GM12875 (cell line): ENCODE data around the gene ARL2BP.
"Not testable (repeated sequence)": the region's sequence is repeated elsewhere in the genome, so short reads cannot be mapped to it uniquely, and the experiment has no call there.

Experiments
- H3K4me3 ChIP-seq: one replicate; pipeline ENCODE4 v1.5.1; 2011; ENCODE audit warnings: low read depth, low read length, control low read depth
- CTCF ChIP-seq: IDR thresholded peaks from 2 replicates; pipeline ENCODE4 v1.5.1; 2011; ENCODE audit warnings: low read depth, mild to moderate bottlenecking, control low read depth, inconsistent platforms, low read length, moderate library complexity, borderline replicate concordance; ENCODE audit not compliant: insufficient read depth

The ARL2BP gene

DNA sequence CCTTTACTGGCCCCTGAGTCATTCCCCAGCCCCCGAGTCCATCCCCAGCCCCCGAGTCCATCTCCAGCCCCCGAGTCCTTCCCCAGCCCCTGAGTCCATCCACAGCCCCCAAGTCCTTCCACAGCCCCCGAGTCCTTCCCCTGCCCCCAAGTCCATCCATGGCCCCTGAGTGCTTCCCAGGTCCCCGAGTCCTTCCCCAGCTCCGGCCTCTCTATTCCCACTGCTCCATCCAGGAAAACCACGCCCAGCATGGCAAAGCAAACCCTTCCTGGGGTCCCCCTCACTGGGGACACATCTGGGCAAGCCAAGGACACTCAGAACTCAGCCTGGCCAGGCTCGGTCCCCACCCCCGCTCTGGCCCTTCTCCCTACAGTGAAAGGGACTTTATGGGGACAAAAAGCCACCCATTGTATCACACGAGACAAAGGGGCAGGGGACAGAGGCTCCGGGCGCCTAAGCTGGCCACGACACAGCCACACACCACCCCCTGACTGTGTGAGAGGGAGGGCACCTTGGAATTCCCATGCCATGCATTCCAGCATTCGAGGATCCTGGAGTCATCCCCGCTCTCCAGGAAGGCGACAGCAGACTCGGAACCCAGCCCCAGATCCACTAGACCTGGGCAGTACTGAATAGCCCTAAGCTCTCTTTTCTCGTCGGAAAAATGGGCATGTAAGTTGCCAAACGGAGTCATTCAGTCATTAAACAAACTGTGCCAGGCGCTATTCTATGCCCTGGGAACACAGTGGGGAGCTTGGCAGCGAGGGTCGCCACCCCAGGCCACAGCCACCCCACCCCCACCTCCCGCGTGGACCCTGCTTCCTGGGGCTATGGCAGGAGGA, 25.4 kb downstream of the ARL2BP start:
- no peak for TF ChIP-seq CTCF
- H3K4me3 ChIP-seq, result no peak overlapping the region

DNA sequence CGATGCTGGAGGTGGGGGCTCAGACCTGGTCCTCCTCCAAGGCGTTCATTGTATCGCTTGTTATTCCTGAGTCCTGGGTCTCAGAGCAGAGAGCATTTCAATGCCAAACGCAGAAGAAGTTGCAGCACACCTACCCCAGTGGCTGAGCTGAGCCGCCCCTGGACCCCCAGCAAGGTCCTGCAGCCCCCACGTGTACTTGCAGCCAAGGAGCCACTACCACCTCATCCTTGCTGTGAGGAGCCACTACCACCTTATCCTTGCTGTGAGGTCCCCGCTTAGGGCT, 25.9 kb downstream of the ARL2BP start:
- no peak for TF ChIP-seq CTCF
- no peak overlapping the region for H3K4me3 ChIP-seq

GRCh38 chr16:57271867-57272495, 26.9 kb downstream of the ARL2BP start:
- H3K4me3 ChIP-seq, result no peak overlapping the region
- TF ChIP-seq CTCF, result no peak

DNA sequence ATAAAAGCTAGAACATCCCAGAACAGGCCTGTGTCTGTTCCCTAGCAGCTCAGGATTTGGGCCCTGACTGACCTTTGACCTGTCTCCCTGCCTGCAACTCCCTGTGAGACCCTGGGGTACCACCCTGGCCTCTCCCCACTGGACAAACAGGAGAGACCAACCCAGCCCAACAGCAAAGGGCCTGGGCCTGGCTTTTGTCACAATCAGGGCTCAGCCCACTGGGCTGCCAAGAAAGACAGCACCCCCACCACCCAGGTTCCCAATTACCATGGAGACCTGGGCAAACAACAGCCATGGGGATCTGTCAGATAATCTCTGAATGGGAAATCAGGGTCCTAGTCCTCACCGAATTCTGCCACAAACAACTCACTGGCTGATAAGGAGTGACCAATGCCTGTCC, 28.3 kb downstream of the ARL2BP start:
- no peak for TF ChIP-seq CTCF
- no peak overlapping the region for H3K4me3 ChIP-seq

DNA sequence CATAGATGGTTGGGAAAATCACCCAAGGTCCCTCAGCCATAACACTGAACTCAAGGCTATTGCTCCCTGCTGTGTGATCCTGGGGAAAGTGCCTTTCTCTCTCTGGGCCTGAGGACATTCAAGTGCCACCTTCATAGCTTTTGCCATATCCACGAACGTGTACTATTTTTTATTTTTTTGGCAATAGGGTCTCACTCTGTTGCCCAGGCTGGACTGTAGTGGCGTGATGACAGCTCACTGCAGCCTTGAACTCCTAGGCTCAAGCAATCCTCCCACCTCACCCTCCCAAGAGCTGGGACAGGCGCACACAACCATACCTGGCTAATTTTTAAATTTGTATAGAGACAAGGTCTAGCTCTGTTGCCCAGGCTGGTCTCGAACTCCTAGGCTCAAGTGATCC, 28.8 kb downstream of the ARL2BP start:
- TF ChIP-seq CTCF, result no peak
- no peak overlapping the region for H3K4me3 ChIP-seq

DNA sequence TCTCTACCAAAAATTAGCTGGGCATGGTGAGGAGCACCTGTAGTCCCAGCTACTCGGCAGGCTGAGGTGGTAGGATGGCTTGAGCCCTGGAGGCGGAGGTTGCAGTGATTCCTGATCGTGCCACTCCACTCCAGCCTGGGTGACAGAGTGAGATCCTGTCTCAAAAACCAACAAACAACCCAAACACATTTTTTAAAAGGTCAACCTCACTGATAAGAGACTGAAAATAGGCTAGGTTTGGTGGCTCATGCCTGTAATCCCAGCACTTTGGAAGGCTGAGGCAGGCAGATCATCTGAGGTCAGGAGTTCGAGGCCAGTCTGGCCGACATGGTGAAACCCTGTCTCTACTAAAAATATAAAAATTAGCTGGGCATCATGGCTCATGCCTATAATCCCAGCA, 30.9 kb downstream of the ARL2BP start:
- not testable (repeated sequence) for H3K4me3 ChIP-seq

DNA sequence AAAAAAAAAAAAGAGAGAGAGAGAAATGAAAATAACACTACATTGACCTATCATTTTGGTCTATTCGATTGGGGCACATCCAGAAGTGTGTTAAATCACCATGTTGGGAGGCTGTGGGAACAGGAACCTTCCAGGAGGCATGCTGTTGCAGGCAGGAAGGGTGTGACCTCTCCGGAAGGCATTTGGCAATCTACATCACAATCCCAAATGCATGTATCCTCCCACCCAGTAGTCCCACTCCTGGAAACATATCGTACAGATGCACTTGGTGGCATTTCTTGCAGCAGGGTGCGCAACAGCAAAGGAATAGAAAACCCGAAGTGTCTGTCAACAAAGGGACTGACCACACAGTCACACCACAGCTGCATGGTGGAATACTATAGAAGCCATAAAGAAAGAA, 31.5 kb downstream of the ARL2BP start:
- TF ChIP-seq CTCF, result no peak
- H3K4me3 ChIP-seq, result no peak overlapping the region
